ENCODE data around the gene LCE3B.
"Not testable (repeated sequence)": the region's sequence is repeated elsewhere in the genome, so short reads cannot be mapped to it uniquely, and the experiment has no call there.

Gene LCE3B

GRCh38 chr1:152613511-152613910, at the start of gene LCE3B:
TSS of gene LCE3B (plus strand) at chr1:152613811. CDS start at chr1:152613811, 0 bp downstream.
- no peak for DNase-seq

- no peak for DNase-seq
Measured at GRCh38 chr1:152565115-152565514, 48.5 kb upstream of the LCE3B start.

- DNase-seq: no peak
Measured at GRCh38 chr1:152565535-152566215, 47.9 kb upstream of the LCE3B start.

GRCh38 chr1:152566681-152567080, 46.9 kb upstream of the LCE3B start, which contains the start of gene LCE3E:
TSS of gene LCE3E (minus strand) at chr1:152566780. CDS start at chr1:152566208, 572 bp downstream.
- DNase-seq: no peak

- no peak for DNase-seq
Measured at GRCh38 chr1:152577168-152577567, 36.4 kb upstream of the LCE3B start.

- DNase-seq: not testable (repeated sequence)
Measured at GRCh38 chr1:152579526-152579925, 34.1 kb upstream of the LCE3B start.

GRCh38 chr1:152580433-152580832, 33.2 kb upstream of the LCE3B start, which contains the start of gene LCE3D:
TSS of gene LCE3D (minus strand) at chr1:152580516. CDS start at chr1:152579936, 580 bp downstream.
- DNase-seq: no peak

- no peak for DNase-seq
Measured at GRCh38 chr1:152582647-152583046, 31.0 kb upstream of the LCE3B start.

GRCh38 chr1:152585586-152585985, 28.0 kb upstream of the LCE3B start:
- DNase-seq: no peak

- no peak for DNase-seq
Measured at GRCh38 chr1:152596986-152597385, 16.6 kb upstream of the LCE3B start.

GRCh38 chr1:152599934-152600333, 13.7 kb upstream of the LCE3B start, which contains the start of gene LCE3C:
TSS of gene LCE3C (plus strand) at chr1:152600234. CDS start at chr1:152600732, 498 bp downstream.
- no peak for DNase-seq

- no peak for DNase-seq
Measured at GRCh38 chr1:152621993-152622392, 8.4 kb downstream of the LCE3B start.

- DNase-seq: no peak
Measured at GRCh38 chr1:152622803-152623202, 9.2 kb downstream of the LCE3B start, which contains the start of gene LCE3A. TSS of gene LCE3A (minus strand) at chr1:152623103. CDS start at chr1:152623103, 0 bp downstream.

GRCh38 chr1:152623203-152623844, 9.7 kb downstream of the LCE3B start:
- no peak for DNase-seq

- no peak for DNase-seq
Measured at GRCh38 chr1:152626744-152627143, 13.1 kb downstream of the LCE3B start.

- DNase-seq: no peak
Measured at GRCh38 chr1:152630596-152630995, 17.0 kb downstream of the LCE3B start.

GRCh38 chr1:152640351-152640750, 26.7 kb downstream of the LCE3B start:
- DNase-seq: no peak

GRCh38 chr1:152643945-152644344, 30.3 kb downstream of the LCE3B start:
- no peak for DNase-seq

- no peak for DNase-seq
Measured at GRCh38 chr1:152645146-152645545, 31.5 kb downstream of the LCE3B start.

GRCh38 chr1:152646656-152647055, 33.0 kb downstream of the LCE3B start:
- DNase-seq: no peak

- peak; percentile 29 for DNase-seq
Measured at GRCh38 chr1:152654110-152654509, 40.5 kb downstream of the LCE3B start.

- no peak for DNase-seq
Measured at GRCh38 chr1:152656459-152656858, 42.8 kb downstream of the LCE3B start.

- DNase-seq: no peak
Measured at GRCh38 chr1:152657677-152658076, 44.1 kb downstream of the LCE3B start.

- DNase-seq: no peak
Measured at GRCh38 chr1:152658649-152659048, 45.0 kb downstream of the LCE3B start.
